ENCODE measurements around the gene FAM222A.

DNA sequence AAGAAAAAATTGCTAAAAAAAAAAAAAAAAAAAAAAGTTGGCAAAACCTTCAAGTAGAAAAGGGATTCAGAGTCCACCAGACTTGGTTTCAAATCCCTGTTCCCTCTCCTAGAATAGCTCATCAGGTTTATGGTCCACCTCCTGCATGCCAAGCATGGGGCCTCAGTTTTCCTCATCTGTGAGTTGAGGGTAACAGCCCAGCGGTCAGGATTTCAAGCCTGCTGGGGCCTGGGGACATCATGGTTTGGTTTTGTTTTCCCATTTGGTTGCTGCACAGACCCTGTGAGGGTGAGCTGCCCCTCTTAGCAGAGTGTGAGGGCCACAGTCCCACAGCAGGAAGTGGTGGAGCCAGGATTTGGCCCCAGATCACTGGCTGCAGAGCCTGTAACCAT lies 12.5 kb downstream of the FAM222A start:
- TF ChIP-seq FOSL2 (IDR thresholded peaks at IDR 0.05), result no peak
- no peak for TF ChIP-seq FOSL2 (CRISPR knock-in tag; IDR thresholded peaks at IDR 0.05)
- TF ChIP-seq, protein P1, sequence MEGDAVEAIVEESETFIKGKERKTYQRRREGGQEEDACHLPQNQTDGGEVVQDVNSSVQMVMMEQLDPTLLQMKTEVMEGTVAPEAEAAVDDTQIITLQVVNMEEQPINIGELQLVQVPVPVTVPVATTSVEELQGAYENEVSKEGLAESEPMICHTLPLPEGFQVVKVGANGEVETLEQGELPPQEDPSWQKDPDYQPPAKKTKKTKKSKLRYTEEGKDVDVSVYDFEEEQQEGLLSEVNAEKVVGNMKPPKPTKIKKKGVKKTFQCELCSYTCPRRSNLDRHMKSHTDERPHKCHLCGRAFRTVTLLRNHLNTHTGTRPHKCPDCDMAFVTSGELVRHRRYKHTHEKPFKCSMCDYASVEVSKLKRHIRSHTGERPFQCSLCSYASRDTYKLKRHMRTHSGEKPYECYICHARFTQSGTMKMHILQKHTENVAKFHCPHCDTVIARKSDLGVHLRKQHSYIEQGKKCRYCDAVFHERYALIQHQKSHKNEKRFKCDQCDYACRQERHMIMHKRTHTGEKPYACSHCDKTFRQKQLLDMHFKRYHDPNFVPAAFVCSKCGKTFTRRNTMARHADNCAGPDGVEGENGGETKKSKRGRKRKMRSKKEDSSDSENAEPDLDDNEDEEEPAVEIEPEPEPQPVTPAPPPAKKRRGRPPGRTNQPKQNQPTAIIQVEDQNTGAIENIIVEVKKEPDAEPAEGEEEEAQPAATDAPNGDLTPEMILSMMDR (IDR thresholded peaks at IDR 0.05), result no peak
- no peak for TF ChIP-seq RCOR1 (IDR thresholded peaks at IDR 0.05; ENCODE audit: low read depth, low read length)
- TF ChIP-seq MAFK (IDR thresholded peaks at IDR 0.05; ENCODE audit: partially characterized antibody), result no peak
- TF ChIP-seq SMC3 (IDR thresholded peaks at IDR 0.05), result no peak
- TF ChIP-seq, protein P2, sequence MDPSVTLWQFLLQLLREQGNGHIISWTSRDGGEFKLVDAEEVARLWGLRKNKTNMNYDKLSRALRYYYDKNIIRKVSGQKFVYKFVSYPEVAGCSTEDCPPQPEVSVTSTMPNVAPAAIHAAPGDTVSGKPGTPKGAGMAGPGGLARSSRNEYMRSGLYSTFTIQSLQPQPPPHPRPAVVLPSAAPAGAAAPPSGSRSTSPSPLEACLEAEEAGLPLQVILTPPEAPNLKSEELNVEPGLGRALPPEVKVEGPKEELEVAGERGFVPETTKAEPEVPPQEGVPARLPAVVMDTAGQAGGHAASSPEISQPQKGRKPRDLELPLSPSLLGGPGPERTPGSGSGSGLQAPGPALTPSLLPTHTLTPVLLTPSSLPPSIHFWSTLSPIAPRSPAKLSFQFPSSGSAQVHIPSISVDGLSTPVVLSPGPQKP (IDR thresholded peaks at IDR 0.05; ENCODE audit: low read depth, low read length), result no peak

Data from A549 (cell line).